ENCODE results near the gene SCCPDH. TPM values are rescaled to one million over a fixed set of nuclear protein-coding genes. Genes with fewer than 3 reads are reported as not detected.

The SCCPDH gene
- polyA plus RNA-seq, 2 of the 4 experiments (the other 2 are of a cell fraction) = 49.3 to 59.8 TPM

DNA sequence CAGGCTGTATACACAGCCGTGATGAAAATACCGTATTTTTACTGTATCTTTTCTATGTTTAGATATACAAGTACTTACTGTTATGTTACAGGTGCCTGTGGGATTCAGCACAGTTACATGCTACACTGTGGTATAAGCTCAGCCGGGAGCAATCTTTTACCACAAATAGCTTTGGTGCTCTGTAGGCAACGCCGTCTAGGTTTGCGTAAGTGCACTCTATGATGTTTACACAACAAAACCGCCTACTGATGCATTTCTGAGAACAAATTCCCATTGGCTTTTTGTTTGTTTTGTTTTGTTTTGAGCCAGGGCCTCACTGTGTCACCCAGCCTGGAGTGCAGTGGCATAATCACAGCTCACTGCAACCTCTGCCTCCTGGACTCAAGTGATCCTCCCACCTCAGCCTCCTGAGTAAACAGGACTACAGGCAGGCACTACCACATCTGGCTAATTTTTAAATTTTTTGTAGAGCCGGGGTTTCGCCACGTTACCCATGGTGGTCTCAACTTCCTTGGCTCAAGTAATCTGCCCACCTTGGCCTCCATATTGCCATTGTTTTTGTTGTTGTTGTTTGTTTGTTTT lies 81.0 kb downstream of the SCCPDH start:
- FAIRE-seq (no peak), DNase-seq (ENCODE audit: low read depth in 1 of 2, low spot score in 1 of 2) (no peak), ATAC-seq (peak in 1 of 2 experiments; percentile 54; a peak in 3 of 6 replicates)
- Histone ChIP-seq H3K9me3 (peaks cover 4% of the 10 kb centered on the region; the same call in 1 of the 3 replicates), H3K4me3 (no peak overlapping the region), H3K27ac (no peak overlapping the region), H3K4me1 (no peaks in the 10 kb centered on the region), H3K4me2 (no peak overlapping the region)
- ChIA-PET CTCF (no interaction called here), POLR2A (no interaction called here)
- WGBS (ENCODE audit: missing lambda C conversion rate) = 24% methylated on average over 10 of the region's 10 CpGs
- TF ChIP-seq NFE2L2 (conservative IDR thresholded peaks at IDR 0.05; ENCODE audit: low read length) (no peak), CHD4 (IDR thresholded peaks at IDR 0.05; ENCODE audit: borderline replicate concordance) (no peak), BHLHE40 (IDR thresholded peaks at IDR 0.05; ENCODE audit: low read depth, low read length) (no peak), MAFK (IDR thresholded peaks at IDR 0.05; ENCODE audit: partially characterized antibody) (no peak), CHD2 (IDR thresholded peaks at IDR 0.05; ENCODE audit: low read length, partially characterized antibody) (no peak), ZFP36 (IDR thresholded peaks at IDR 0.05; ENCODE audit: borderline replicate concordance, partially characterized antibody) (no peak), SMC3 (IDR thresholded peaks at IDR 0.05) (no peak), EHF (CRISPR knock-in tag; IDR thresholded peaks at IDR 0.05) (no peak), ZSCAN20 (CRISPR knock-in tag; IDR thresholded peaks at IDR 0.05) (no peak), RFX5 (IDR thresholded peaks at IDR 0.05) (no peak), EHMT2 (IDR thresholded peaks at IDR 0.05; ENCODE audit: low read depth) (no peak)
- TF ChIP-seq, protein P1, sequence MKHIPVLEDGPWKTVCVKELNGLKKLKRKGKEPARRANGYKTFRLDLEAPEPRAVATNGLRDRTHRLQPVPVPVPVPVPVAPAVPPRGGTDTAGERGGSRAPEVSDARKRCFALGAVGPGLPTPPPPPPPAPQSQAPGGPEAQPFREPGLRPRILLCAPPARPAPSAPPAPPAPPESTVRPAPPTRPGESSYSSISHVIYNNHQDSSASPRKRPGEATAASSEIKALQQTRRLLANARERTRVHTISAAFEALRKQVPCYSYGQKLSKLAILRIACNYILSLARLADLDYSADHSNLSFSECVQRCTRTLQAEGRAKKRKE (CRISPR knock-in tag; IDR thresholded peaks at IDR 0.05; ENCODE audit: low read depth) = no peak
- TF ChIP-seq, protein P2, sequence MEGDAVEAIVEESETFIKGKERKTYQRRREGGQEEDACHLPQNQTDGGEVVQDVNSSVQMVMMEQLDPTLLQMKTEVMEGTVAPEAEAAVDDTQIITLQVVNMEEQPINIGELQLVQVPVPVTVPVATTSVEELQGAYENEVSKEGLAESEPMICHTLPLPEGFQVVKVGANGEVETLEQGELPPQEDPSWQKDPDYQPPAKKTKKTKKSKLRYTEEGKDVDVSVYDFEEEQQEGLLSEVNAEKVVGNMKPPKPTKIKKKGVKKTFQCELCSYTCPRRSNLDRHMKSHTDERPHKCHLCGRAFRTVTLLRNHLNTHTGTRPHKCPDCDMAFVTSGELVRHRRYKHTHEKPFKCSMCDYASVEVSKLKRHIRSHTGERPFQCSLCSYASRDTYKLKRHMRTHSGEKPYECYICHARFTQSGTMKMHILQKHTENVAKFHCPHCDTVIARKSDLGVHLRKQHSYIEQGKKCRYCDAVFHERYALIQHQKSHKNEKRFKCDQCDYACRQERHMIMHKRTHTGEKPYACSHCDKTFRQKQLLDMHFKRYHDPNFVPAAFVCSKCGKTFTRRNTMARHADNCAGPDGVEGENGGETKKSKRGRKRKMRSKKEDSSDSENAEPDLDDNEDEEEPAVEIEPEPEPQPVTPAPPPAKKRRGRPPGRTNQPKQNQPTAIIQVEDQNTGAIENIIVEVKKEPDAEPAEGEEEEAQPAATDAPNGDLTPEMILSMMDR (IDR thresholded peaks at IDR 0.05) = no peak

DNA sequence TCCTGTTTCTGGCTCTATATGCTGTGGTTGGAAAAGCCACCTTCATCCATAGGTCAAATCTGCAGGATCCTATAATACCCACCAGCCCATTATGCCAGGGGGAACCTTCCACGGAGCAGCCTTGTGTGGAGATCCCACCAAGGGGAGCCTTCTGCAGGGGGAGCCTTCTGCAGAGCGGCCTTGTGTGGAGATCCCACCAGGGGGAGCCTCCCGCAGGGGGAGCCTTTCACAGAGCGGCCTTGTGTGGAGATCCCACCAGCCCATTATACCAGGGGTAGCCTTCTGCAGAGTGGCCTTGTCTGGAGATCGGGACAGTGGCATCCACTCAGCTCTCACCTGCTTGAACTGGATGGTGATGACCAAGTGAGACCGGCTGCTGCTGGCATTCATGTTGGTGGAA lies 85.3 kb downstream of the SCCPDH start:
- CTCF ChIA-PET = no interaction called here
- TF ChIP-seq KDM1A (IDR thresholded peaks at IDR 0.05; ENCODE audit: low read depth) = no peak
- TF ChIP-seq, protein P3, sequence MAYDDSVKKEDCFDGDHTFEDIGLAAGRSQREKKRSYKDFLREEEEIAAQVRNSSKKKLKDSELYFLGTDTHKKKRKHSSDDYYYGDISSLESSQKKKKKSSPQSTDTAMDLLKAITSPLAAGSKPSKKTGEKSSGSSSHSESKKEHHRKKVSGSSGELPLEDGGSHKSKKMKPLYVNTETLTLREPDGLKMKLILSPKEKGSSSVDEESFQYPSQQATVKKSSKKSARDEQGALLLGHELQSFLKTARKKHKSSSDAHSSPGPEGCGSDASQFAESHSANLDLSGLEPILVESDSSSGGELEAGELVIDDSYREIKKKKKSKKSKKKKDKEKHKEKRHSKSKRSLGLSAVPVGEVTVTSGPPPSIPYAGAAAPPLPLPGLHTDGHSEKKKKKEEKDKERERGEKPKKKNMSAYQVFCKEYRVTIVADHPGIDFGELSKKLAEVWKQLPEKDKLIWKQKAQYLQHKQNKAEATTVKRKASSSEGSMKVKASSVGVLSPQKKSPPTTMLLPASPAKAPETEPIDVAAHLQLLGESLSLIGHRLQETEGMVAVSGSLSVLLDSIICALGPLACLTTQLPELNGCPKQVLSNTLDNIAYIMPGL (CRISPR knock-in tag; IDR thresholded peaks at IDR 0.05; ENCODE audit: borderline replicate concordance) = no peak
- no peak for TF ChIP-seq MYC (IDR thresholded peaks at IDR 0.05; ENCODE audit: borderline replicate concordance, low read length)
- no peak for TF ChIP-seq RARB (CRISPR knock-in tag; IDR thresholded peaks at IDR 0.05)
- TF ChIP-seq RCOR1 (IDR thresholded peaks at IDR 0.05; ENCODE audit: low read depth, low read length) = no peak
- TF ChIP-seq CBX2 (IDR thresholded peaks at IDR 0.05; ENCODE audit: borderline replicate concordance, low read depth) = no peak
- no peak for TF ChIP-seq RNF2 (IDR thresholded peaks at IDR 0.05; ENCODE audit: borderline replicate concordance, low read depth)
- TF ChIP-seq RAD21 (conservative IDR thresholded peaks at IDR 0.05 in 1 of 2, IDR thresholded peaks at IDR 0.05 in 1 of 2) = no peak
- TF ChIP-seq EHF (CRISPR knock-in tag; IDR thresholded peaks at IDR 0.05) = no peak
- no peak for TF ChIP-seq HDAC2 (IDR thresholded peaks at IDR 0.05)
- TF ChIP-seq, protein P4, sequence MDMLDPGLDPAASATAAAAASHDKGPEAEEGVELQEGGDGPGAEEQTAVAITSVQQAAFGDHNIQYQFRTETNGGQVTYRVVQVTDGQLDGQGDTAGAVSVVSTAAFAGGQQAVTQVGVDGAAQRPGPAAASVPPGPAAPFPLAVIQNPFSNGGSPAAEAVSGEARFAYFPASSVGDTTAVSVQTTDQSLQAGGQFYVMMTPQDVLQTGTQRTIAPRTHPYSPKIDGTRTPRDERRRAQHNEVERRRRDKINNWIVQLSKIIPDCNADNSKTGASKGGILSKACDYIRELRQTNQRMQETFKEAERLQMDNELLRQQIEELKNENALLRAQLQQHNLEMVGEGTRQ (IDR thresholded peaks at IDR 0.05) = no peak
- TF ChIP-seq NR3C1 (IDR thresholded peaks at IDR 0.05) = no peak
- TF ChIP-seq ESRRA (IDR thresholded peaks at IDR 0.05; ENCODE audit: borderline replicate concordance, low read length) = no peak
- no peak for TF ChIP-seq SREBF2 (IDR thresholded peaks at IDR 0.05)
- TF ChIP-seq, protein P5, sequence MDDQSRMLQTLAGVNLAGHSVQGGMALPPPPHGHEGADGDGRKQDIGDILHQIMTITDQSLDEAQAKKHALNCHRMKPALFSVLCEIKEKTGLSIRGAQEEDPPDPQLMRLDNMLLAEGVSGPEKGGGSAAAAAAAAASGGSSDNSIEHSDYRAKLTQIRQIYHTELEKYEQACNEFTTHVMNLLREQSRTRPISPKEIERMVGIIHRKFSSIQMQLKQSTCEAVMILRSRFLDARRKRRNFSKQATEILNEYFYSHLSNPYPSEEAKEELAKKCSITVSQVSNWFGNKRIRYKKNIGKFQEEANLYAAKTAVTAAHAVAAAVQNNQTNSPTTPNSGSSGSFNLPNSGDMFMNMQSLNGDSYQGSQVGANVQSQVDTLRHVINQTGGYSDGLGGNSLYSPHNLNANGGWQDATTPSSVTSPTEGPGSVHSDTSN (IDR thresholded peaks at IDR 0.05) = no peak
- TF ChIP-seq FOXS1 (CRISPR knock-in tag; IDR thresholded peaks at IDR 0.05) = no peak
- TF ChIP-seq, protein P6, sequence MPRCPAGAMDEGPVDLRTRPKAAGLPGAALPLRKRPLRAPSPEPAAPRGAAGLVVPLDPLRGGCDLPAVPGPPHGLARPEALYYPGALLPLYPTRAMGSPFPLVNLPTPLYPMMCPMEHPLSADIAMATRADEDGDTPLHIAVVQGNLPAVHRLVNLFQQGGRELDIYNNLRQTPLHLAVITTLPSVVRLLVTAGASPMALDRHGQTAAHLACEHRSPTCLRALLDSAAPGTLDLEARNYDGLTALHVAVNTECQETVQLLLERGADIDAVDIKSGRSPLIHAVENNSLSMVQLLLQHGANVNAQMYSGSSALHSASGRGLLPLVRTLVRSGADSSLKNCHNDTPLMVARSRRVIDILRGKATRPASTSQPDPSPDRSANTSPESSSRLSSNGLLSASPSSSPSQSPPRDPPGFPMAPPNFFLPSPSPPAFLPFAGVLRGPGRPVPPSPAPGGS (IDR thresholded peaks at IDR 0.05) = no peak
- no peak for TF ChIP-seq HOXB5 (CRISPR knock-in tag; IDR thresholded peaks at IDR 0.05)
- no peaks in the 10 kb centered on the region for H3K4me1 ChIP-seq
- POLR2A ChIA-PET = no interaction called here
- H3K9me3 ChIP-seq = no peaks in the 10 kb centered on the region
- 69% methylated on average over 2 of the region's 6 CpGs for WGBS (ENCODE audit: missing lambda C conversion rate)
- no peak overlapping the region for H3K27ac ChIP-seq
- ATAC-seq (peak; percentile 39 to 73; a peak in 3 of 6 replicates), FAIRE-seq (no peak), DNase-seq (ENCODE audit: low read depth in 1 of 2, low spot score in 1 of 2) (no peak)
- H3K4me2 ChIP-seq = no peak overlapping the region
- H3K4me3 ChIP-seq = no peak overlapping the region

Data from A549 (cell line).